Right atrium auricular region (tissue), 2 donors: ENCODE results near the gene GFOD2. TPM values are rescaled to one million over a fixed set of nuclear protein-coding genes. Genes with fewer than 3 reads are reported as not detected.

Experiments used
- DNase-seq: peaks from one replicate; pipeline ENCODE4 v3.0.0-alpha.2; 2019; ENCODE audit warnings: low spot score
- H3K27ac ChIP-seq, 2 donors: fragments of 200-600 bp; sonication (generic); 1 replicate in 1 of 2; 2 replicates in 1 of 2; pipeline ENCODE4 v1.5.1; 2016 to 2019
- H3K27me3 ChIP-seq, 2 donors: fragments of 200-600 bp; sonication (generic); one replicate each; pipeline versions ENCODE4 v1.5.1 to v1.6.0; 2017 to 2019
- H3K36me3 ChIP-seq: fragments of 200-600 bp; sonication (generic); one replicate; pipeline ENCODE4 v1.5.1; 2016
- H3K4me1 ChIP-seq, 2 donors: fragments of 200-600 bp; sonication (generic); one replicate each; pipeline versions ENCODE4 v1.5.1 to v1.6.0; 2017 to 2019
- H3K4me3 ChIP-seq, 2 donors: fragments of 200-600 bp; sonication (generic); 1 replicate in 1 of 2; 2 replicates in 1 of 2; pipeline ENCODE4 v1.5.1; 2017 to 2019; ENCODE audit warnings: mild to moderate bottlenecking in 1 of 2, moderate library complexity in 1 of 2
- H3K9me3 ChIP-seq, 2 donors: fragments of 200-600 bp; sonication (generic); one replicate each; pipeline ENCODE4 v1.5.1; 2019
- total RNA-seq, 2 donors: library from RNA; depleted of rRNA; stranded (reverse); fragments of >200 nt; gene quantifications; one replicate each; pipeline ENCODE4 v1.1.0, GENCODE V29; 2016
- TF ChIP-seq, protein P1 (sequence below), 2 donors: fragments of 200-600 bp; sonication (generic); IDR thresholded peaks; one replicate each; pipeline ENCODE4 v1.5.1; 2019; ENCODE audit warnings: antibody characterized with exemption in 2 of 2

GFOD2 gene
- total RNA-seq, 2 donors from 2014 or later: 7.1 to 9.2 TPM

DNA sequence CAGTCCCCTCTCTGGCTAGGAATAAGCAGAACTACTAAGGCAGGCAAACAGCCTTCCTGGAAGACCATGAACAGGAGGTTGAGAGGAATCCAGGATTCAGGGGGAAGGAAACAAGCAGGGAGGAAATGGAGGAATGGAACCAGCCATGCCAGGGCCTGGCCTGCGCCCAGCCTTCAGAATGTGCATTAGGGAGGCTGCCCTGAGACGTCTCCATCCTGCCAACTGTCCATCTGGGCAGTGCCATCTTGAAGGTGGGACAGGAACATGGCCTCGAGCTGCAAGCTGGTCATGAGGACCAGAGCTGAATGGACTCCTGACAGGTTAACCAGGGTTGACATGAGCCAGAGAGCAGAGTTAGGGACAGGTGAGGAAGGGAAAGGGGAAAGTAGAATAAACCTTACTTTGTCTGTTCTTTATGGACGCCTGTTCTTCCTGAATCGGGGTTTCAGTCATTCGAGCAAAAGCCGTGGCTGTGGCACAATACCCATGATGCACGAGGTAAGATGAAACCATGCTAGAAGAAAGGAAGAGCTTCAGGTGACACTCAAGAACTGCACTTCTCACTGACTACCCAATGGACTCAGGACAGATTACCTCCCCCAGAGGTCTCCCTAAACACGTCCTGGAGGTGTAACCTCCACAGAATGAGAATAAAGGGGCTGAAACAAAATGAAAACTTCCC is 12.1 kb upstream of the GFOD2 start:
- no peak for DNase-seq
- Histone ChIP-seq H3K4me3 (no peak overlapping the region), H3K36me3 (peaks cover 63% of the 10 kb centered on the region), H3K27ac (no peak overlapping the region), H3K4me1 (no peaks in the 10 kb centered on the region), H3K9me3 (no peaks in the 10 kb centered on the region), H3K27me3 (no peaks in the 10 kb centered on the region)
- TF ChIP-seq, protein P1, sequence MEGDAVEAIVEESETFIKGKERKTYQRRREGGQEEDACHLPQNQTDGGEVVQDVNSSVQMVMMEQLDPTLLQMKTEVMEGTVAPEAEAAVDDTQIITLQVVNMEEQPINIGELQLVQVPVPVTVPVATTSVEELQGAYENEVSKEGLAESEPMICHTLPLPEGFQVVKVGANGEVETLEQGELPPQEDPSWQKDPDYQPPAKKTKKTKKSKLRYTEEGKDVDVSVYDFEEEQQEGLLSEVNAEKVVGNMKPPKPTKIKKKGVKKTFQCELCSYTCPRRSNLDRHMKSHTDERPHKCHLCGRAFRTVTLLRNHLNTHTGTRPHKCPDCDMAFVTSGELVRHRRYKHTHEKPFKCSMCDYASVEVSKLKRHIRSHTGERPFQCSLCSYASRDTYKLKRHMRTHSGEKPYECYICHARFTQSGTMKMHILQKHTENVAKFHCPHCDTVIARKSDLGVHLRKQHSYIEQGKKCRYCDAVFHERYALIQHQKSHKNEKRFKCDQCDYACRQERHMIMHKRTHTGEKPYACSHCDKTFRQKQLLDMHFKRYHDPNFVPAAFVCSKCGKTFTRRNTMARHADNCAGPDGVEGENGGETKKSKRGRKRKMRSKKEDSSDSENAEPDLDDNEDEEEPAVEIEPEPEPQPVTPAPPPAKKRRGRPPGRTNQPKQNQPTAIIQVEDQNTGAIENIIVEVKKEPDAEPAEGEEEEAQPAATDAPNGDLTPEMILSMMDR (IDR thresholded peaks at IDR 0.05): no peak

DNA sequence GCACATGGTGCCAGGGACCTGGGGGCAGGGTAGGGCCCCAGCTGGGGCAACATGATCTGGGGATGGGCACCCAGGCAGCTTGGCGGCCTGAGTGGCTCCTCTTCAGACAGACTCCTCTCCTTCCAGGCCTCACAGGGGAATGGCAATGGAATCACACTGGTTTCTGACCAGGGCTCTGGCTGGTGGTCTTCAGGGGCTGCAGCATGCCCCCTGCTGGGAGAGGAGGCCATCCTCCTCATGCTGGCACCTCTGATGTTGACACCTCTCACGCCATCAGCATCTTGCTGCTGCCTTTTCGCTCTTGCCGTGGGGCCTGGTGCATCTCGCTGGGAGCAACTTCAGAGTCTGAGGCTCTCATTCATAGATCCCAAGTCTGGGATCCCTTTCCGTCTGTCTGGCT is 11.2 kb upstream of the GFOD2 start:
- DNase-seq: no peak
- TF ChIP-seq, protein P1 (IDR thresholded peaks at IDR 0.05): no peak
- H3K27me3 ChIP-seq: no peaks in the 10 kb centered on the region
- no peaks in the 10 kb centered on the region for H3K4me1 ChIP-seq
- H3K36me3 ChIP-seq: peaks cover 63% of the 10 kb centered on the region
- no peak overlapping the region for H3K4me3 ChIP-seq
- no peak overlapping the region for H3K27ac ChIP-seq
- H3K9me3 ChIP-seq: no peaks in the 10 kb centered on the region

DNA sequence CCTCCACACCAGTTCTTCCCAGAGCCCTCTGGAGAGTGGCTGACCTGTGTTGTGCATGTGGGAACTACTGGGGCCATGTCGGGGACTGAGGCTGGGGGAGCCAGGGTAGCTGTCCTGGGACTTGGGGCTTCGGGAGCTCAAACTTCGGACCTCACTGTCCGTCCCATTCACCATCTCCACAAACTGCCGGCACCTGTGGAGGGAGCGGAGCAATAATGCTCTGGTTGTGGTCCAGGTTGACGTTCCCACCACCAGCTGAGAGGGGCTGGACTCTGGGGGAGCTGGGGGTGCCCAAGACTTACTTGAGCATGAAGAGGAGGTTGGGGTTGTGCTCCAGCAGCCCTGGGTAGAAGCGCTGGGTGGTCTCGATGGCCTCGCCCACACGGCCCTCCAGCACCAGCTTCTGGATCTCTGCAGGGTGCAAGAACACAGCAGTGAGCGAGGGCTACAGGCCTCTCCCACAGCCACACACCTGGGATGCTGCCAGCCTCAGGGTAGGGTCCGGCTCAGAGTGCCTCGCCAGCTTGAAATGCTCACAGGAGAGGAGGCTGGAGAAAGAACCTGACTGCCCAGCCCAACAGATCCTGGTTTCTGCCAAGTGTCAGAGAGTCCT is 10.6 kb upstream of the GFOD2 start:
- TF ChIP-seq, protein P1 (IDR thresholded peaks at IDR 0.05): no peak
- Histone ChIP-seq H3K4me1 (no peaks in the 10 kb centered on the region), H3K4me3 (no peak overlapping the region), H3K36me3 (peaks cover 63% of the 10 kb centered on the region), H3K27me3 (no peaks in the 10 kb centered on the region), H3K27ac (no peak overlapping the region), H3K9me3 (no peaks in the 10 kb centered on the region)
- no peak for DNase-seq

DNA sequence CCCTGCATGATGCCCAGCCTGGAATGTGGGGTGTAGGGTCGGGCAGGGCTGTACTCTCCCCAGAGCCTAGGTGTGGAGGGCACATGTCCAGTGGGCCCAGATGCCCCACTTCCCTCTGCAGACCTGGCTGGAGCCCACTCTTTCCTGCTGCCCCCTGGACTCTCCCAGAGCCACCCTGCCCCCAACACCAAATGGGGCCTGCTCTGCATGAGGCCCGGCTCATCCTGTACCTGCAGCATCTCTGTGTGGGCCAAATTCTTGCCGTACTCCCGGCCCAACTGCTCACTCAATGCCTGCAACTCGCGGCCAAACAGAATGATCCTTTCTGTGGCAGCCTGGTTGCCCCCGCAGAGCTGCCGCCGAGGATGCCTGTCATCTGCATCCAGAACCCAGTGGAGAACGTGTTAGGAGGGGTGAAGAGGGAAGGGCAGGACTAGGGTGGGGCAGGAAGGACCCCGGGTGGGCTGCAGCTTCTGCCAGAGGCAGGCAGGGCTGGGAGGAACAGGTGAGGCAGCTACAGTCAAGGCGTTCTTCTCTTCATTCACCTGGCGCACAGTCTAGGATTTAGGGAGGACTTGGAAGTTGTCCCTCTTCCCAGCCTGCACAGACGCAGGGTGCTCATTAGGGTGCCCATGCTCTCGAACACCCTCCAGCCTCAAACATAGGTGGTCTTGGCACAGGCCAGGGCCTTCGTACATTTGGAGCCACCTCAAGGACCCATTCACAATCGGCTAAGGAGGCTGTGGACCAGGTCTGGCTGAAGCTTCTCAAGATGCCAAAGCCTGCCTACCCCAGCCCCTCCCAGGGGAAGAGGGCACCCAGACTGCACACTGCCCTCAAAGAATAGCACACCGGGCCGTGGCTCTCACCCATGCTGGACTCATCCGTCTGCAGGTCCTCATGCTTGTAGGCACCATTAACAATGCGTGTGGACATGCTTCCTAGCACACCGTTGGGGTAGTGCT is 8.7 kb upstream of the GFOD2 start:
- Histone ChIP-seq H3K27me3 (no peaks in the 10 kb centered on the region), H3K27ac (no peak overlapping the region), H3K4me3 (no peak overlapping the region), H3K36me3 (peaks cover 64% of the 10 kb centered on the region), H3K9me3 (no peaks in the 10 kb centered on the region), H3K4me1 (no peaks in the 10 kb centered on the region)
- no peak for DNase-seq
- TF ChIP-seq, protein P1 (IDR thresholded peaks at IDR 0.05): no peak

DNA sequence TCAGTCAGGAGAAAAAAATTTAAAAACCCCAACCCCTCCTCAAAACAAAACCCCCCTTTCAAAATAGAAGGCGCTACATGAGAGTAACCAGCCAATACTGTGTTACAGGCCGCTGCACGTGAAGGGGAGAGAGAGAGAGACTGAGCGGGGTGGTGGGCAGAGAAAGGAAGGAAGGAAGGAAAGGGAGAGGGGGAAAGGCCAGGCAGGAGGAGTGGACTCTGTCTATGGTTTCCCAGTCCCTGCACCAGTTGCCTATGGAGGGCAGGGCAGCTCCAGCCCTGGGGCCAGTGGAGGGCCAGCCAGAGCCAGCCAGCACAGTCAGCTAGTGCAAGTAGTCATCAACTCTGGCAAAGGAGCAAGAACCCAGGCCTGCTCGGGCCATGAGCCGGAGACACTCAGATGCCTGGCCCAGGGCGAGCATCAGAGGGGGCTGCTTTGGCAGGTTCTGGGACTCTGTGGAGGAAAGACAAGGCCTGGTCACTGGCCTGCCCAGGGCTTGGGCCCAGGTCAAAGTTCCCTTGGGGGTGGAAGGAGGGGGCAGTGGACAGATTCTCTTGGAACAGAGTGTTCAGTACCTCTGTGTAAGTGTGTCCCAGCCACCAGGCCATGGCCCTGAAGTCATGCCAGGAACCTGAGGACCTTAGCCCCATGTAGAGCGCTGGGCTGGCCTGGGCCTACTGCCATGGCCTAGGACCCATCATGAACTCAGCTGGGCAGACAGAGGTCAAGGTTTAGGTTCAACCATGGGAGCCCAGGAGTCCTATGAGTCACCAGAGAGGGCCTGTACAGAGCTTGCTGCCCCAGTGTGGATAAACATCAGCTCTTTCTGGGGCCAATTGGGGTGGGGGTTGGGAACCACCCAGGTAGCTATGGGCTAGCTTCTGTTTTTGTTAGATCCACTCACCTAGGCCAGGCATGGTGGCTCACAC is 7.3 kb upstream of the GFOD2 start:
- H3K36me3 ChIP-seq: peaks cover 55% of the 10 kb centered on the region

More for the DNA sequence above, 7.3 kb upstream of the GFOD2 start:
- Histone ChIP-seq H3K4me1 (no peaks in the 10 kb centered on the region), H3K27ac (no peak overlapping the region), H3K4me3 (no peak overlapping the region), H3K27me3 (no peaks in the 10 kb centered on the region), H3K9me3 (no peaks in the 10 kb centered on the region)
- DNase-seq: no peak
- TF ChIP-seq, protein P1 (IDR thresholded peaks at IDR 0.05): no peak
